ENCODE results near the gene ABCD1.

- TF ChIP-seq ESRRA (IDR thresholded peaks at IDR 0.05; ENCODE audit: borderline replicate concordance, low read length): no peak
- TF ChIP-seq NR3C1 (IDR thresholded peaks at IDR 0.05): no peak
- no peak for TF ChIP-seq CTCF (IDR thresholded peaks at IDR 0.05)
- no peak for TF ChIP-seq E2F6 (IDR thresholded peaks at IDR 0.05; ENCODE audit: borderline replicate concordance, low read depth)
- TF ChIP-seq REST (IDR thresholded peaks at IDR 0.05): no peak
- TF ChIP-seq USF2 (IDR thresholded peaks at IDR 0.05): no peak
- TF ChIP-seq POLR2AphosphoS2 (conservative IDR thresholded peaks at IDR 0.05; ENCODE audit: low read length): no peak
- no peak for TF ChIP-seq CEBPB (IDR thresholded peaks at IDR 0.05)
Observed at GRCh38 chrX:153688911-153689590, 35.6 kb upstream of the ABCD1 start.

Data from A549 (cell line).